OCI-M1 (cell line): ENCODE measurements around the gene SYNE2.

Experiments
- DNase-seq: peaks from one replicate; lab custom pipeline; 2025; lab: John Stamatoyannopoulos, UW

The SYNE2 gene

DNA sequence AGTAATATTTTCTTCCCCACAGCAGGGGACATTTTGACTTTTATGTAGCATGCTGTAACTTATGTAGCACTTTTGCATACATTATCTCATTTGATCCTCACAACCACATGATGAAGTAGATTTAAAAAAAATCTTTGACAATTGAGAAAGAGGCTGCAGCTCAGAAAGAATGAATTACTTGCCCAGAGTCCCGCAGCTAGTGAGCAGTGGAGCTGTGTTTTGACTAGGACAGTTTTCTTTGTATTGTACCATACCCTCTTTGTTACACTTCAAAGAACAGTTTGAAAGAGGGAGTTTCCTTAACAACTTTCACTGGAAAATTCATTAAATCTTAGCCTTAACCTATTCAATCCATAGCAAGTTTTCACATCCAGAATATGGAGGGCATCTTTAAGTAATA, 58.6 kb downstream of the SYNE2 start:
- no peak for DNase-seq

- no peak for DNase-seq
Observed at GRCh38 chr14:63912286-63912685, 59.5 kb downstream of the SYNE2 start.

DNA sequence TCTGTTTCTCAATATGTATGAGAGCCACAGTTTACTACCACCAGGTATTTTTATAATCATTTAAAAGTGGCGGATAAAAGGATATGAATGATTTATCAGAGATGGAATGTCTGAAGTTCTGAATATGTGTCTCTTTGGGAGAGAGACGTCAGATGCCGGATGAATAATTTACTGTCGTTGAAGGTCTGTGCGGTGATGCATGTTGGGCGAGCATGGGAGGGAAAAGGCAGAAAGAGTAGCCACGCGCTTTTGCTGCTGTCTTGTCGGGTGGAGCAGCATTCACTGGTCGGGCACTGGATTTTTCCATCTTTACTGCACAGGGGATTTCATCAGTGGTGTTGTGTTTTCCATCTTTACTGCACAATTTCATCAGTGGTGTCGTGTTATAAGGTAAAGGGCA, 65.6 kb downstream of the SYNE2 start:
- no peak for DNase-seq

GRCh38 chr14:63922696-63923421, 70.1 kb downstream of the SYNE2 start:
- no peak for DNase-seq

- no peak for DNase-seq
Observed at GRCh38 chr14:63923422-63923752, 70.6 kb downstream of the SYNE2 start.

DNA sequence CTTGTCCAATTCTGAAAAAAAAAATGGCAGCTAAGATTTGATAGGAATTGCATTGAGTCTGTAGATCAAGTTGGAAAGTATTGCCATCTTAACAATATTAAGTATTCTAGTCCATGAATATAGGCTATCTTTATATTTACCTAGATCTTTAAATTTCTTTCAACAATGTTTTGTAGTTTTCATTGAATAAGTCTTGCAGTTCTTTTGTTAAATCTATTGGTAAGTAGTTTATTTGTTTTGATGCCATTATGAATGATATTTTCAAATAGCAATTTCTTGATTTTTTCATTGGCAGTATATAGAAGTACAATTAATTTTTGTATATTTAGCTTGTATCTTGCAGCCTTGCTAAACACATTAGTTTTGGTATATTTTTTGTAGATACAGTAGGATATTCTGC, 71.6 kb downstream of the SYNE2 start:
- no peak for DNase-seq

DNA sequence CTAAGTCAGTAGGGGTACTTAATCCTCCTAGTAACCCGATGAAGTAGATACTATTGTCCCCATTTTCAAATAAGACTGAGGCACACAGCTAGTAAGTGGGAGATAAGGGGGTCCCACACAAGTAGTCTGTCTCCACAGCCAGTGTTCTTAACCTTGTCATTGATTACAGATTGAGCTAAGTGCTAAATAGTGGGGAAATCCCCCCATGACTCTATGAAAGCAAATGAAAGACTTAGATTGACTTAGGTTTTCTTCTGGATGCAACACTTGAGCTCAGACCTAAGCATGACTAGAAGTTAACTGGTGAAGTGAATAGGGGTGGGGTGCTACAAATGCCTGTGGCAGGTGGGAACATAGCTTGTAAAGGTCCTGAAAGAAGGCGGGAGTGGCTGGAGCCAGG, 73.8 kb downstream of the SYNE2 start:
- no peak for DNase-seq

DNA sequence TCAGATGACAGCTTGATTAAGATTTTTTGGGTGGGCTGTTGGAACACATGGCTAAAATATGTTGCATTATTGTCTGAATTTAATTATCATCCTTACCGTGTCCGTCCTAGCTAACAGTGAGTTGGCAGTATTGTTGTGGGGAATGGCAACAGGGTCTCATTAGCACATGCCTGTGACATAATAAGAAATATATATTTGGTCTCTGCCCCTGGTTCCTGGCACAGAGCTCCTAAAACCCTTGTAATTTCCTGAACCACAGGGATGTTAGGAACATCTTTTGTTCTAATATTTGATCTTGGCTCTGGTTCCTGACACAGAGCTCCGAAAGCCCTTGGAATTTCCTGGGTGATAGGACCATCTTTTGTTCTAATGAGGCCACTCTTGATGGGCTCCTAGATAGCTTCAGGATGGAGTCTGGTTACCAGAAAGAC, 76.0 kb downstream of the SYNE2 start:
- no peak for DNase-seq

- peak; percentile 12 for DNase-seq
Observed at GRCh38 chr14:63933110-63933509, 80.3 kb downstream of the SYNE2 start.

DNA sequence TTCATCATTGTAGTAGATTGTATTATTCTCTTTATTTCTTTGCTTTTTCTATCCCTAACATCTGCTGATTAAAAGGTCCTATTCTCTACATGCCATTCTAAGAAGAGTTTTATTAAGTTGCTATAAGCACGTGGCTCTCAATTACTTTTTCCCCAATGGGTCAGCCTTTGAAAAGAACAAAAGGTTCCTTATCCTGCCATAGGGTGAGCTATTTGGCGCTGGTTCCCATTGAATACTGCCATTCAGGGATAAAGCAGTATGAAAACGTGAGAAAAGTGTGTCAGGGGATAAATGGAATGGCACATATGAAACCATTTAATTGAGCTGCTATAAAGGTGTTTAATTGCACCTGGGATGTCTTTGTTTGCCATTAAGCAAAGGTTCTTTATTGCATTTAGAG, 80.9 kb downstream of the SYNE2 start:
- DNase-seq: no peak

- DNase-seq: no peak
Observed at GRCh38 chr14:63938198-63939005, 85.6 kb downstream of the SYNE2 start.

GRCh38 chr14:63939006-63939270, 86.1 kb downstream of the SYNE2 start:
- DNase-seq: no peak

DNA sequence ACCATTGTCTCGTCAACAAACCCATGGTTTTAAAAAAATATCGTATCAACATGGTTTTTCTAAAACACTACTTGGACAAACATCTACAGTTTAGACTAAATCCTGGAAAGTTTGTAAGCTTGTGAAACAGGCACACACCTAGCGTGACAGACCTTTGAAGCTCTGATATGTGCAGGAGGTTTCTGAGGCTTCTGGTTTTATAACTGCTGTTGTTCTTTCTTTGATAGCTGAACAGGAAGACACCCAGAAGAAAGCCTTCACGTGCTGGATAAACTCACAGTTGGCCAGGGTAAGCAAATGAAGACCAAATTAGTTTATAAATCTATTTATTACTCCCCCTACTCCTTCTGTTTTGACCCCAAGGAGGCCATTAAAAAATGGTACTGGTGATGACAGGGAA, 87.6 kb downstream of the SYNE2 start:
- DNase-seq: no peak

- no peak for DNase-seq
Observed at GRCh38 chr14:63941023-63941422, 88.2 kb downstream of the SYNE2 start.

DNA sequence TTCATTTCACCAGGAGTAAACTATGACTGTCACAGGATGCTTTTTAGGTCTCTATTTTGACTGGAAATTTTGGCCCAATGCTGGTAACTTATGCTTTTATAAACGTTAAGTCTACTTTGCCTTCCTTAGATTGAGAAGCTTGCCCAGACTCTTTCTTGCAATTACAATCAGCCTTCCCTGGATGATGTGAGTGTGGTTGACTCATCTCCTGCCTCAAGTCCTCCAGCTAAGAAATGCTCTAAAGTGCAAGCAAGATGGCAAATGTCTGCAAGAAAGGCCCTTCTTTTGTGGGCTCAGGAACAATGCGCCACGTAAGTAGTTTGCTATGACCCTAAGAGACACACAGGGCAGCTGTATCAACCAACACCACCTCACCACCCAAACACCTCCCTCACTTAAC, 96.9 kb downstream of the SYNE2 start:
- DNase-seq: no peak

DNA sequence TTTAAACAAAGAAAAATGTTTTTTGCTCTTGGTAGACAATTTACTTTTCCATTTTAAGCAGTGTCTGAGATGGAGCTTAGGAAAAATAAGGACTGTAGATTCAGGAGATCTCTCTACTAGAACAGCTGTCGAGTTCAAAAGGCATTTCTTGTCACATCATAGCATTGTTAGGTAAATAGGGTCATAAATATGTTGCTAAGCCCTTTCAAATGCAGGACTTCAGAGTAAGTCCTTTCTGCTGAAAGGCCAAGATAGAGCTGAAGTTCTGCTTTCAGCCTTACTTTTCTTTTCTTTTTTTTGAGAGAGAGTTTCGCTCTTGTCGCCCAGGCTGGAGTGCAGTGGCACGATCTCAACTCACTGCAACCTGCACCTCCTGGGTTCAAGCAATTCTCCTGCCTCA, 98.2 kb downstream of the SYNE2 start:
- DNase-seq: no peak

DNA sequence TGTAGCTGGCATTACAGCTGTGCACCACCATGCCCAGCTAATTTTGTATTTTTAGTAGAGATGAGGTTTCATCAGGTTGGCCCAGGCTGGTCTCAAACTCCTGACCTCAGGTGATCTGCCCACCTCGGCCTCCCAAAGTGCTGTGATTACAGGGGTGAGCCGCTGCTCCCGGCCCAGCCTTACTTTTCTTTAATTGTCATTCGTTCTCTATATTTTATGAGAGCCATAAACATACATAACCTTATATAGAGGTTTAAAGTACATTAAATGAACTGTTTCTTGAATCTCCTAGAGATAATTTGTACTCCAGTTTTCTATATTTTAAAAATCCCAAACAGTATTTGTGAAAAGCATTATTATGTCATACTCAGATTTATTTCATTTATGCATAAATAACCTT, 98.6 kb downstream of the SYNE2 start:
- no peak for DNase-seq

DNA sequence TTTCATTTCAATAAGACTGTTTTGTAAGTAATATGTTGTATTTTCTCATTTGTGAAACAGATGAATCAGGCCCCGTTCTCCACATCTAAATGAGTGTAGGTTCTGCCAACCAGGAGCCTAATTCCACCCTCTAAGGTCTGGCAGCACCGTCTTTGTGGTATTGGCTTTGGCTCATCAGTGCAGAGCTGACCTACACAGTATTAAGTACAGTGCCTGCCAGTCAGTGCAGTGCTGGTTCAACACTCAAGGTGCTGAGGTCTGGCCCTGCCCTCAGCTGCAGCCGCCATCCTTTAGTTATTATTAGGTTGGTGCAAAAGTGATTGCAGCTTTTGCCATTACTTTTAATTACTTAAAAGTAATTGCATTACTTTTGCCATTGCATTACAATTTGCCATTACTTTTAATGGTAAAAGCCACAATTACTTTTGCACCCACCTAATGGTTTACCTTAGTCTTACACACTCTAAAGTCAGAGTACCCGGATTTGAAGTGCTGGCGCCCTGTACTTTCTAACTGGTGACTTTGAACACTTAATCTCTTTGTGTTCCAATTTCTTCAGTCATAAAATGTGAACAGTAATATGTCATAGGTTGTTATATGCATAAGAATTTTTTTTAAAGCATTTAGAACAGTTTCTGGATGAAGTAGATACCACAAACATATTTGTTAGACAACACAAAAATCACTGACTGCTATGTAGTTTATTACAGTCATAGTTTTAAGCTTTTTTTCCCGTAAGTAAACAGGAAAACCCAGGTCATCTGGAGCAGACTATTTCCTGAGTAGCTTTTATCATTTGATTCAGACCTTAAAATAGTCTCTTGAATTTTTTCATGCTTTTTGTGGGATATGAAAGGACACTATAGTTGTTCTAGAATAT, 99.5 kb downstream of the SYNE2 start:
- DNase-seq: no peak

DNA sequence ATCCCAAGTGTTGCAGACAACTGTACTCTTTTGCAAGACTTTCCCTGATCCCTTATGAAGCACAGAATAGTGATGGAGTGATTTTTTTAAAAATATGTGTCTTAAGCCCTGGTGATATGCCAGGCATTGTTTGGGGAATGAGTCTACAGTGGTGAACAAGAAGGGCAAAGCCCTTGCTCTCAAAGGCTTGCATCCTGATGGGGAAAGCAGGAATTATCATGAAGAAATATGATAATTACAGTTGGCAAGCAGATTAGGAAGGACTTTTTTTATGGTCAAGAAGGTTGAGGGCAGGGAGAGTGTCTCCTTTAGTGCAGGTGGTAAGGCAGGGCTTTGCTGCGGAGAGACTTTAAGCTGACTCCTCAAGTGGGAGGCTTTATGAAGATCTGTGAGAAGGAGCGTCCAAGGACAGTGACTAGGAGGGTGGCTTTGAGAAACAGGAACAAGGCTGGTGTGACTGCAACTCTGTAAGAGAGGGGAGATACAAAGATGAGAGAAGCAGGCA, 100.2 kb downstream of the SYNE2 start:
- no peak for DNase-seq

DNA sequence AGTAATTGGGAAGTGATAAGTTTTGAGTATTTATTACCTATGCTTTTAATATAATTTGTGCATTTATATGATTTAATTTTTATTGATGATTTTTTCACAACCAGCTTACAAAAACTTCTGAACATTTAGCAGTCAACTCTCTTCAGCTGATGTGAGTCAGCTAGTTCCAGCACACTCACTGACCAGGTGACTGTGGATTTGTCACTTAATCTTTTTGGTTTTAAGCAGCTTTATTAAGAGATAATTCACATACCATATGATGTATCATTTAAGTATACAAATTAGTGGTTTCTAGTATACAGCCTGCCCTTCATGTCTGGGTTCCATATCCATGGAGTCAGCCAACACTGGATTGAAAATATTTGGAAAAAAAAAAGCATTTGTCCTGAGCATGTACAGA, 103.5 kb downstream of the SYNE2 start:
- no peak for DNase-seq

- no peak for DNase-seq
Observed at GRCh38 chr14:63960926-63961567, 108.2 kb downstream of the SYNE2 start.

DNA sequence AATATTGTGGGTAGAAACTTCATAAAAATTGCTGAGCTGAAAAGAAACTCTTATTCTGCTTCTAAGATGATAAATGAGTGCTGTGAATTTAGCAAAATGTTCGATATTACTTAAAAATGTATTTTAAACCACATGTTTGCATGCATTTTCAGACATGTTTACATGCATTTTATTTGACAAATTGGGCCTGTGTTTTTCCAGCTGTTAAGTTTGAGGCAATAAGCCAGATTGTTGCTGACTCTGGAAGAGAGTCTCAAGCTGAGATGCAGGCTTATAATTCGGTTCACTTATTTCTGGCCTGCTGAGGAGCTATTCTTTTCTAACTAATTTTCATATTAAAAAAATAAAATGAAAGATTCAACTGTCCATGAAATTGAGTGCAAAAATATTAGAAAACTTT, 110.1 kb downstream of the SYNE2 start:
- DNase-seq: no peak
